Neural cell (in vitro differentiated cells): Measurements from ENCODE around the gene DENND4C. TPM values are rescaled to one million over a fixed set of nuclear protein-coding genes. Genes with fewer than 3 reads are reported as not detected.

Experiments
- H2AFZ ChIP-seq: fragments of 200-600, 300-800 bp; sonication (generic), shearing (Covaris generic); 2 replicates; pipeline ENCODE4 v1.6.0; 2014; ENCODE audit warnings: low read depth, mild to moderate bottlenecking, antibody characterized with exemption, low read length, moderate library complexity
- H3F3A ChIP-seq: fragments of 200-600 bp; shearing (Covaris generic); 2 replicates; pipeline ENCODE4 v1.6.1; 2016; ENCODE audit warnings: mild to moderate bottlenecking, moderate library complexity, mixed read lengths, antibody characterized with exemption, low read length; ENCODE audit not compliant: insufficient read depth, poor library complexity, severe bottlenecking
- H3K27ac ChIP-seq: fragments of 200-600, 300-800 bp; sonication (generic), shearing (Covaris generic); 2 replicates; pipeline ENCODE4 v1.5.1; 2014; ENCODE audit warnings: mild to moderate bottlenecking, low read length, moderate library complexity
- H3K27me3 ChIP-seq: fragments of 300-800, 200-600 bp; sonication (generic), shearing (Covaris generic); 2 replicates; pipeline ENCODE4 v1.6.0; 2014; ENCODE audit warnings: mild to moderate bottlenecking, low read depth, low read length, moderate library complexity; ENCODE audit not compliant: insufficient read depth
- H3K36me3 ChIP-seq: fragments of 300-800, 200-600 bp; sonication (generic), shearing (Covaris generic); 2 replicates; pipeline ENCODE4 v1.5.1; 2014; ENCODE audit warnings: mild to moderate bottlenecking, antibody characterized with exemption, low read length, moderate library complexity; ENCODE audit not compliant: insufficient read depth
- H3K4me2 ChIP-seq: fragments of 300-800, 200-600 bp; sonication (generic), shearing (Covaris generic); 2 replicates; pipeline ENCODE4 v1.6.0; 2014; ENCODE audit warnings: mild to moderate bottlenecking, low read length
- H3K4me3 ChIP-seq: fragments of 300-800, 200-600 bp; sonication (generic), shearing (Covaris generic); 2 replicates; pipeline ENCODE4 v1.5.1; 2014; ENCODE audit warnings: mild to moderate bottlenecking, low read length, moderate library complexity
- H3K79me2 ChIP-seq: fragments of 200-600 bp; shearing (Covaris generic); replicated peaks from 2 replicates; pipeline ENCODE4 v1.6.0; 2014; ENCODE audit warnings: mild to moderate bottlenecking, low read length, moderate library complexity; ENCODE audit not compliant: insufficient read depth
- H3K9ac ChIP-seq: fragments of 300-800, 200-600 bp; sonication (generic), shearing (Covaris generic); 2 replicates; pipeline ENCODE4 v1.6.1; 2016; ENCODE audit warnings: mild to moderate bottlenecking, low read length, mixed read lengths
- H3K9me2 ChIP-seq: fragments of 200-600 bp; shearing (Covaris generic); 2 replicates; pipeline ENCODE4 v1.6.1; 2016; ENCODE audit warnings: mild to moderate bottlenecking, low read length, mixed read lengths; ENCODE audit not compliant: insufficient read depth
- H3K9me3 ChIP-seq: fragments of 200-600, 300-800 bp; sonication (generic), shearing (Covaris generic); 2 replicates; pipeline ENCODE4 v1.6.1; 2016; ENCODE audit warnings: mild to moderate bottlenecking, mixed run types, low read length, moderate library complexity, mixed read lengths
- H4K20me1 ChIP-seq: fragments of 200-600 bp; shearing (Covaris generic); 2 replicates; pipeline ENCODE4 v1.6.1; 2016; ENCODE audit warnings: mild to moderate bottlenecking, mixed run types; ENCODE audit not compliant: insufficient read depth
- CTCF ChIP-seq: fragments of 450-650 bp; IDR thresholded peaks from 2 replicates; pipeline ENCODE4 v1.5.1; 2014; ENCODE audit warnings: antibody characterized with exemption, mild to moderate bottlenecking, moderate library complexity; ENCODE audit not compliant: poor library complexity, severe bottlenecking
- EP300 ChIP-seq: fragments of 450-650 bp; conservative IDR thresholded peaks from 2 replicates; pipeline ENCODE4 v1.6.1; 2014; ENCODE audit warnings: antibody characterized with exemption, mild to moderate bottlenecking, moderate library complexity; ENCODE audit not compliant: poor library complexity, severe bottlenecking
- EZH2 ChIP-seq: fragments of 200-600, 300-800 bp; shearing (Covaris generic), sonication (generic); IDR thresholded peaks from 2 replicates; pipeline ENCODE4 v1.6.1; 2014; ENCODE audit warnings: antibody characterized with exemption, low read length, borderline replicate concordance, mild to moderate bottlenecking; ENCODE audit not compliant: insufficient read depth, poor library complexity, severe bottlenecking
- MXI1 ChIP-seq: fragments of 450-650 bp; conservative IDR thresholded peaks from 2 replicates; pipeline ENCODE4 v1.6.1; 2014; ENCODE audit warnings: antibody characterized with exemption, mild to moderate bottlenecking; ENCODE audit not compliant: poor library complexity, severe bottlenecking
- POLR2AphosphoS5 ChIP-seq: IDR thresholded peaks from 2 replicates; pipeline ENCODE4 v1.6.1; 2012
- RAD21 ChIP-seq: fragments of 450-650 bp; conservative IDR thresholded peaks from 2 replicates; pipeline ENCODE4 v1.6.1; 2014; ENCODE audit warnings: antibody characterized with exemption, mild to moderate bottlenecking, moderate library complexity
- REST ChIP-seq: IDR thresholded peaks from 2 replicates; pipeline ENCODE4 v1.6.1; 2012; ENCODE audit warnings: borderline replicate concordance
- SMC3 ChIP-seq: fragments of 450-650 bp; conservative IDR thresholded peaks from 2 replicates; pipeline ENCODE4 v1.6.1; 2014; ENCODE audit warnings: antibody characterized with exemption, mild to moderate bottlenecking, moderate library complexity; ENCODE audit not compliant: poor library complexity
- TAF1 ChIP-seq: IDR thresholded peaks from 2 replicates; pipeline ENCODE4 v1.6.1; 2012; ENCODE audit warnings: low read depth
- polyA plus RNA-seq: library from polyadenylated mRNA; depleted of rRNA; stranded (reverse); fragments of >200 nt; gene quantifications from 2 replicates; pipeline ENCODE4 v1.2.3, GENCODE V29; 2014

DENND4C gene
- polyA plus RNA-seq, 1 donor from 2014 or later = 51.8 TPM

GRCh38 chr9:19203058-19203457, 27.4 kb upstream of the DENND4C start:
- no peak overlapping the region for H3K4me2 ChIP-seq
- H3K9me2 ChIP-seq = no peaks in the 10 kb centered on the region
- H3K36me3 ChIP-seq = no peaks in the 10 kb centered on the region
- no peak overlapping the region for H3K4me3 ChIP-seq
- TF ChIP-seq EZH2 = no peak
- TF ChIP-seq MXI1 = no peak
- no peak for TF ChIP-seq CTCF
- no peak for TF ChIP-seq REST
- no peak for TF ChIP-seq SMC3
- no peak for TF ChIP-seq EP300
- no peak for TF ChIP-seq TAF1
- no peak for TF ChIP-seq POLR2AphosphoS5
- TF ChIP-seq RAD21 = no peak
- no peaks in the 10 kb centered on the region for H3F3A ChIP-seq
- no peaks in the 10 kb centered on the region for H3K27me3 ChIP-seq
- no peaks in the 10 kb centered on the region for H3K9me3 ChIP-seq
- H3K27ac ChIP-seq = no peak overlapping the region
- H2AFZ ChIP-seq = no peak overlapping the region
- H4K20me1 ChIP-seq = no peaks in the 10 kb centered on the region
- no peak overlapping the region for H3K9ac ChIP-seq
- no peaks in the 10 kb centered on the region for H3K79me2 ChIP-seq

- H3K4me2 ChIP-seq = no peak overlapping the region
- H3K4me3 ChIP-seq = no peak overlapping the region
- H3K27me3 ChIP-seq = no peaks in the 10 kb centered on the region
- H4K20me1 ChIP-seq = no peaks in the 10 kb centered on the region
- H3K9me3 ChIP-seq = no peaks in the 10 kb centered on the region
- no peaks in the 10 kb centered on the region for H3F3A ChIP-seq
- H3K9ac ChIP-seq = no peak overlapping the region
- no peak overlapping the region for H3K27ac ChIP-seq
- no peak for TF ChIP-seq EP300
- no peaks in the 10 kb centered on the region for H3K36me3 ChIP-seq
- H3K79me2 ChIP-seq = no peaks in the 10 kb centered on the region
- no peak overlapping the region for H2AFZ ChIP-seq
- no peaks in the 10 kb centered on the region for H3K9me2 ChIP-seq
These were observed 21.8 kb upstream of the DENND4C start for GRCh38 chr9:19208653-19209052.

- H3K9me2 ChIP-seq = no peaks in the 10 kb centered on the region
- no peaks in the 10 kb centered on the region for H4K20me1 ChIP-seq
- TF ChIP-seq MXI1 (no peak), POLR2AphosphoS5 (no peak), SMC3 (no peak), TAF1 (no peak), RAD21 (no peak), CTCF (no peak), EP300 (no peak), EZH2 (no peak), REST (no peak)
- no peak overlapping the region for H3K9ac ChIP-seq
- no peaks in the 10 kb centered on the region for H3K27me3 ChIP-seq
- H3K4me3 ChIP-seq = no peak overlapping the region
- H3K79me2 ChIP-seq = no peaks in the 10 kb centered on the region
- H3K36me3 ChIP-seq = no peaks in the 10 kb centered on the region
- no peak overlapping the region for H3K27ac ChIP-seq
- no peaks in the 10 kb centered on the region for H3F3A ChIP-seq
- no peak overlapping the region for H2AFZ ChIP-seq
- no peak overlapping the region for H3K4me2 ChIP-seq
- no peaks in the 10 kb centered on the region for H3K9me3 ChIP-seq
These were observed 21.3 kb upstream of the DENND4C start for GRCh38 chr9:19209188-19209587.
